Progenitor cell of endocrine pancreas (in vitro differentiated cells): ENCODE data around the gene MYL3. TPM values are rescaled to one million over a fixed set of nuclear protein-coding genes. Genes with fewer than 3 reads are reported as not detected.

ENCODE experiments used
- DNase-seq: peaks from one replicate; pipeline ENCODE4 v3.0.0; 2021; ENCODE audit warnings: low spot score; ENCODE audit not compliant: unreplicated experiment
- H3K27ac Mint-ChIP-seq: 2 replicates; pipeline ENCODE4 v1.8.0; 2021; ENCODE audit warnings: mild to moderate bottlenecking, moderate library complexity, mixed read lengths
- H3K27me3 Mint-ChIP-seq: 2 replicates; pipeline ENCODE4 v1.8.0; 2021; ENCODE audit warnings: mixed read lengths
- H3K36me3 Mint-ChIP-seq: 2 replicates; pipeline ENCODE4 v1.8.0; 2022; ENCODE audit warnings: mixed read lengths; ENCODE audit not compliant: insufficient read depth
- H3K4me1 Mint-ChIP-seq: 2 replicates; pipeline ENCODE4 v1.8.0; 2021; ENCODE audit warnings: low read depth, mixed read lengths
- H3K4me3 Mint-ChIP-seq: 2 replicates; pipeline ENCODE4 v1.8.0; 2021; ENCODE audit warnings: low read depth, mild to moderate bottlenecking, moderate library complexity, mixed read lengths
- H3K9me3 Mint-ChIP-seq: 2 replicates; pipeline ENCODE4 v1.8.0; 2021; ENCODE audit warnings: low read depth, mixed read lengths
- CTCF ChIP-seq: fragments of 200-600 bp; sonication (generic); IDR thresholded peaks from one replicate; pipeline ENCODE4 v1.5.0; 2021; ENCODE audit warnings: antibody characterized with exemption, mild to moderate bottlenecking; ENCODE audit not compliant: unreplicated experiment
- total RNA-seq: library from RNA; stranded (reverse); gene quantifications from 2 replicates; pipeline ENCODE4 v1.2.1, GENCODE V29; 2021

The MYL3 gene
- total RNA-seq, 1 donor from 2014 or later, result not detected

DNA sequence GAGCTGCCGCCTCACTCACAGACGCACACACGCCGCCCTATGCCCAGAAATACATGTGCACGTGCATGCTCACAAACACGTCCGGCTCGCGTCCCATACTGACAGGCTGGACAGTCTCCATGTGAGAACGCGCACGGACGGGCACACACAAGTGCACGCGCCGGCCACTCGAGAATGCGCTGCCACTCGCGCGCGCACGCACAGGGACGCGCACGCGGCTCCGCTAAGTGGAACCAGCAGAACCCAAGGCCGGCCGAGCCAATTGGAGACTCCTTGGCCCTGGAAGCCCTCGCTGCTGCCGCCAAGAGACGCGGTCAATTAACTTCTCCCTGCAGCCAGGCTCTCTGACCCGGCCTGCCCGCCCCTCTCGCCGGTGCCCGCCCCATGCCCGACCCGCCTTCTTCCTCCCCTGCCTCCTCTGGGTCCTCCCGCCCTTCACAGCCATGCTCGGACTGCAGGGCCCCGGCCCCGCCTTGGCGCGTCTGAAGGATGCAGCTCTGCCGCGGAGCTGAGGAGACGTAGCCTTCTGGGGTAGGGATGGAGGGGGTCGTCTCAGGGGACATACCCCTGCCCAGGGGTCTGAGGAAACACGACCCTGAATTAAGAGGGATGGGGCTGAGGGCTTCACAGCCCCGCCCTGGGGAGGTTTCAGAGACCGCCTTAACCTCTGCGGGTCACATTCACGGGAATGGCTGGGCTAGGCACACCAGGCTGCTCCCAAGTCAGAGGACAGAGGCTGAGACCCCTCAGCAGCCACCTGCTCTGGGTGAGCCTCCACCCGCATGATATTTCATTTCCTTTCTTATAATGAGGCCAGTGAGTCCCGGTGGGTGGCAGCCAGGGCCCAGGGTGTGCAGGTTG is 29.3 kb upstream of the MYL3 start:
- H3K36me3 Mint-ChIP-seq, result no peaks in the 10 kb centered on the region
- no peak for TF ChIP-seq CTCF
- H3K27ac Mint-ChIP-seq, result no peak overlapping the region
- no peaks in the 10 kb centered on the region for H3K9me3 Mint-ChIP-seq
- DNase-seq, result peak; percentile 54
- H3K4me3 Mint-ChIP-seq, result peak overlapping the region; percentile 69
- H3K27me3 Mint-ChIP-seq, result peaks cover 69% of the 10 kb centered on the region
- peaks cover 8% of the 10 kb centered on the region for H3K4me1 Mint-ChIP-seq

GRCh38 chr3:46891132-46891531 is 27.9 kb upstream of the MYL3 start:
- TF ChIP-seq CTCF, result no peak
- Mint-ChIP-seq H3K4me3 (no peak overlapping the region), H3K27ac (no peak overlapping the region), H3K36me3 (no peaks in the 10 kb centered on the region), H3K9me3 (no peaks in the 10 kb centered on the region), H3K4me1 (peaks cover 8% of the 10 kb centered on the region), H3K27me3 (peaks cover 74% of the 10 kb centered on the region)
- DNase-seq, result no peak

GRCh38 chr3:46890132-46890531 is 26.9 kb upstream of the MYL3 start:
- Mint-ChIP-seq H3K27me3 (peaks cover 75% of the 10 kb centered on the region), H3K9me3 (no peaks in the 10 kb centered on the region), H3K4me3 (no peak overlapping the region), H3K36me3 (no peaks in the 10 kb centered on the region), H3K27ac (no peak overlapping the region), H3K4me1 (peaks cover 8% of the 10 kb centered on the region)
- TF ChIP-seq CTCF, result no peak
- no peak for DNase-seq

DNA sequence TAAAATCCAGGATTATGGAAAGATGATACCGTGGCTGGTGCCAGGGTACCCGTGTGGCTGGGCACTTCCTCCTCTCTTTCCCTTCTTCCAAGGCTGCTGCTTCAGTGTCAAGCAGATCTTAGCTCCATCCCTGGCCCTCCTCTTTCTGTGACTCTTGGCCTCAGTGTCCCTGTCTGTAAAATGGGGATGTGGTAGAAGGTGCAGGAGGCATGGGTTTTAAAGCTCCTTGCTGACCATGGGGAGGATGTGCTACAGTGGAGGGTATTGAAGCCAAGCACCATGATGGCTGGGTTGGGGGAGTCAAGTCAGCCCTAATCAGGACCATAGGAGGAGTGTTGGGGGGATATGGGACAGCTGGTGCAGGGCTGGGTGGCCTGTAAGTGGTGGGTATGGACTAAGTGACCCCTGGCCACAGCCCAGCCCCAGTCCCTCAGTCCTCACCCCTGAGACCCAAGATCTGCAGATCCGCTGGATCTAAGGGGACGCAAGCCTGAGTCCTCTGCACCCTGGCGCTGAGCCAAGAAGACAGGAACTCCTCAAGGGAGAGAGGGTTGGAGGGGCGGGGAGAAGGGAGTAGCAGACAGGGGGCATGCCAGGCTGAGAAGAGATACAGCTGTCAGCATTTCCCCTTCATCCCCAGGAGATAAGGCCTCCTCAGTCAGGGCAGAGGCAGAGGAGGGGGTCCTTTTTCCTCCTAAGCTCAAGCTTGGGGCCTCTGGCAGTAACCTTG is 26.3 kb upstream of the MYL3 start:
- DNase-seq, result no peak
- Mint-ChIP-seq H3K4me1 (peaks cover 8% of the 10 kb centered on the region), H3K4me3 (no peak overlapping the region), H3K9me3 (no peaks in the 10 kb centered on the region), H3K36me3 (no peaks in the 10 kb centered on the region), H3K27ac (no peak overlapping the region), H3K27me3 (peaks cover 79% of the 10 kb centered on the region)
- no peak for TF ChIP-seq CTCF

- Mint-ChIP-seq H3K27me3 (peaks cover 84% of the 10 kb centered on the region), H3K27ac (no peak overlapping the region), H3K36me3 (no peaks in the 10 kb centered on the region), H3K4me3 (no peak overlapping the region), H3K9me3 (no peaks in the 10 kb centered on the region), H3K4me1 (peaks cover 8% of the 10 kb centered on the region)
- no peak for TF ChIP-seq CTCF
- no peak for DNase-seq
These were observed 25.5 kb upstream of the MYL3 start for GRCh38 chr3:46888705-46889104.
